Panc1 (cell line): ENCODE data around the gene CMYA5. TPM values are rescaled to one million over a fixed set of nuclear protein-coding genes. Genes with fewer than 3 reads are reported as not detected.

ENCODE experiments used
- ATAC-seq: fragments of 200-7000 bp; cut with Tn5 transposase; 2 replicates; pipeline ENCODE4 v1.9.1; 2020; ENCODE audit warnings: mild to moderate bottlenecking, moderate library complexity
- BruUV-seq: library from RNA; stranded (reverse); fragments of 400-500 nt; replicated peaks from 2 replicates; lab custom pipeline; 2021; lab: Mats Ljungman, UMichigan
- CTCF ChIA-PET: fragments of 300-600 bp; sonication (Branson Sonifier 250); formaldehyde crosslinking; loops from one replicate; lab custom pipeline; 2022; ENCODE audit warnings: antibody characterized with exemption; lab: Charles Lee
- POLR2A ChIA-PET: fragments of 300-600 bp; sonication (Branson Sonifier 250); formaldehyde crosslinking; loops from one replicate; lab custom pipeline; 2022; ENCODE audit warnings: antibody characterized with exemption; lab: Charles Lee
- DNase-seq: peaks from one replicate; pipeline ENCODE4 v3.0.0-alpha.2; 2010; ENCODE audit warnings: low read depth, low spot score
- H3K27ac ChIP-seq: 2 replicates; pipeline ENCODE4 v1.5.1; 2011; ENCODE audit warnings: mild to moderate bottlenecking, low read length, inconsistent platforms
- H3K27me3 ChIP-seq: fragments of 200-500 bp; sonication (Bioruptor generic); 2 replicates; pipeline ENCODE4 v1.6.0; 2014; ENCODE audit warnings: low read length, inconsistent platforms; ENCODE audit not compliant: control insufficient read depth, insufficient read depth
- H3K36me3 ChIP-seq: fragments of 200-500 bp; sonication (Bioruptor generic); 2 replicates; pipeline ENCODE4 v1.5.1; 2014; ENCODE audit warnings: inconsistent platforms, mild to moderate bottlenecking, low read length, moderate library complexity; ENCODE audit not compliant: control insufficient read depth, insufficient read depth
- H3K4me1 ChIP-seq: 2 replicates; pipeline ENCODE4 v1.5.1; 2011; ENCODE audit warnings: inconsistent platforms, mild to moderate bottlenecking, low read length, moderate library complexity; ENCODE audit not compliant: control insufficient read depth, insufficient read depth
- H3K4me3 ChIP-seq, 2 experiments: 2 replicates each; pipeline ENCODE4 v1.5.1; 2011 to 2012; ENCODE audit warnings: low read depth in 2 of 2, low read length in 2 of 2, mild to moderate bottlenecking in 2 of 2, inconsistent platforms in 1 of 2, moderate library complexity in 1 of 2
- H3K9me3 ChIP-seq: fragments of 200-500 bp; sonication (Bioruptor generic); 2 replicates; pipeline ENCODE4 v1.5.1; 2014; ENCODE audit warnings: low read depth, mild to moderate bottlenecking, inconsistent platforms, low read length, moderate library complexity; ENCODE audit not compliant: control insufficient read depth, insufficient read depth
- CTCF ChIP-seq: fragments of 450-650 bp; IDR thresholded peaks from 2 replicates; pipeline ENCODE4 v1.5.1; 2017; ENCODE audit warnings: mild to moderate bottlenecking
- POLR2AphosphoS5 ChIP-seq: IDR thresholded peaks from 2 replicates; pipeline ENCODE4 v1.6.1; 2012; ENCODE audit warnings: mild to moderate bottlenecking, low read depth, low read length, moderate library complexity
- REST ChIP-seq, 2 experiments: IDR thresholded peaks; 2 replicates each; pipeline ENCODE4 v1.6.1; 2011 to 2012; ENCODE audit warnings: low read depth in 2 of 2, control low read depth in 1 of 2, low read length in 1 of 2, mild to moderate bottlenecking in 1 of 2, moderate library complexity in 1 of 2; ENCODE audit not compliant: insufficient read depth in 1 of 2
- SIN3A ChIP-seq: IDR thresholded peaks from 2 replicates; pipeline ENCODE4 v1.6.1; 2012; ENCODE audit warnings: low read depth, mild to moderate bottlenecking, low read length, moderate library complexity, borderline replicate concordance; ENCODE audit not compliant: insufficient read depth
- TCF7L2 ChIP-seq: IDR thresholded peaks from 2 replicates; pipeline ENCODE4 v1.6.1; 2011; ENCODE audit warnings: mild to moderate bottlenecking, low read depth, low read length, inconsistent platforms
- in situ Hi-C: cut with HindIII; loops from 2 replicates; pipeline ENCODE4 v1.10.0; 2016; ENCODE audit warnings: low sequenced_read_pairs, low pct_unique_long_range_greater_than_20kb
- intact Hi-C: fragments of 100-400 bp; cut with micrococcal nuclease; formaldehyde crosslinking; loops from one replicate; pipeline ENCODE4 v1.10.0; 2022; ENCODE audit not compliant: unreplicated experiment
- total RNA-seq: library from RNA; stranded (reverse); gene quantifications from one replicate; pipeline ENCODE4 v1.2.1, GENCODE V29; 2021; ENCODE audit not compliant: unreplicated experiment

Gene CMYA5
- total RNA-seq, 1 experiment from 2014 or later = 0.31 TPM

- in situ Hi-C loops (no loop called here), intact Hi-C loops (no loop called here)
- Histone ChIP-seq H3K36me3 (peaks cover 49% of the 10 kb centered on the region), H3K27ac (no peak overlapping the region), H3K4me1 (no peaks in the 10 kb centered on the region), H3K27me3 (no peaks in the 10 kb centered on the region), H3K9me3 (no peaks in the 10 kb centered on the region), H3K4me3 (no peak overlapping the region)
- ChIA-PET CTCF (no interaction called here), POLR2A (no interaction called here)
- ATAC-seq (no peak), DNase-seq (no peak)
- TF ChIP-seq REST (IDR thresholded peaks at IDR 0.05; ENCODE audit: insufficient read depth in 1 of 2, low read depth in 2 of 2, low read length in 1 of 2) (no peak), CTCF (no peak), SIN3A (no peak)
- BruUV-seq = no TSS peak
Observed at GRCh38 chr5:79642210-79642609, 47.4 kb upstream of the CMYA5 start.

GRCh38 chr5:79653843-79654242, 35.8 kb upstream of the CMYA5 start:
- ATAC-seq = no peak
- no peak for DNase-seq
- Histone ChIP-seq H3K27ac (no peak overlapping the region), H3K4me3 (no peak overlapping the region), H3K36me3 (peaks cover 38% of the 10 kb centered on the region), H3K27me3 (no peaks in the 10 kb centered on the region), H3K4me1 (no peaks in the 10 kb centered on the region), H3K9me3 (no peaks in the 10 kb centered on the region)
- intact Hi-C loops (no loop called here), in situ Hi-C loops (no loop called here)
- POLR2A ChIA-PET = no interaction called here
- no TSS peak for BruUV-seq
- CTCF ChIA-PET = no interaction called here
- TF ChIP-seq SIN3A (no peak), REST (IDR thresholded peaks at IDR 0.05; ENCODE audit: insufficient read depth in 1 of 2, low read depth in 2 of 2, low read length in 1 of 2) (no peak), CTCF (no peak), TCF7L2 (no peak), POLR2AphosphoS5 (no peak)
